HL-60/S4 treated with retinoic acid at 250 ng/mL for 4 days and 3 days (cell line): Measurements from ENCODE around the gene HAUS8.

Source experiments
- in situ Hi-C: fragments of 300-500 bp; cut with MboI; formaldehyde crosslinking; loops from 2 replicates; pipeline ENCODE4 v1.7.0; 2022; ENCODE audit warnings: low sequenced_read_pairs

The HAUS8 gene

DNA sequence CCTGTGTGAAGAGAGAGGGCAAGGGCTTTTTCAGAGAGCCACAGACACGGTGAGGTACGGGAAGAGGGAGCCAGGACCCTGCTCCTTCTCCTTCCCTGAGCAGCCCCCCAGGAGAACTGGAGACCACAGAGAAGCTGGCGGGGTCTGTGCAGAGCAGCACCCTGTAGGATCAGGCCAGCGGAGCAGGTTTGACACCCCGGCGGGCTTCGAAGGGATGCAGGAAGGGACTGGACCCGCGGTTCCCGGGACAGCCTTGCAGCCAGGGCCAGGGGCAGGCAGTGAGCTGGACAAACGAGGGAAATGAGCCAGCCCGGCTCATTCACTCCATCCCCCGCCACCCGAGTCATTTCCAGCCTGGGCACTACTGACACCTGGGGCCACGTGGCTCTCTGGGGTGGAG, 70.9 kb downstream of the HAUS8 start:
- in situ Hi-C loops: no loop called here

DNA sequence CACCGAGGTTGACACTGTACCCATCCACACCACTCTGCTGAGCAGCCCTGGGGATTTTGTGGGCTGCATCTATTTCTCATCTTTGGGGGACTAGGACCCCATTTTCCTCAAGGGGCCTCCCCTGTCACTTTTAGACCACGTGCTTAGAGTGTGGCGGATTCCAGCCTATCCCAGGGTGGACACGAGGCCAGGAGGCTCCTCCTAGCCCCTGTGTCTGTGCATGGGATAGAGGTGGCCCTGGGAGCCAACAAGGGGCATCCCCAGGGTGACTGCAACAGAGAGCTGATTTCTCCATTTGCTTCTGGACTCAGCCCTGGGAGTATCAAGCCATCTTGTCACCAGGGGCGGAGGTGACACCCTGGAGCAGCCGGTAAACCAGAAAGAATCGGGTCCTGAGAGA, 72.8 kb downstream of the HAUS8 start:
- in situ Hi-C loops: no loop called here

DNA sequence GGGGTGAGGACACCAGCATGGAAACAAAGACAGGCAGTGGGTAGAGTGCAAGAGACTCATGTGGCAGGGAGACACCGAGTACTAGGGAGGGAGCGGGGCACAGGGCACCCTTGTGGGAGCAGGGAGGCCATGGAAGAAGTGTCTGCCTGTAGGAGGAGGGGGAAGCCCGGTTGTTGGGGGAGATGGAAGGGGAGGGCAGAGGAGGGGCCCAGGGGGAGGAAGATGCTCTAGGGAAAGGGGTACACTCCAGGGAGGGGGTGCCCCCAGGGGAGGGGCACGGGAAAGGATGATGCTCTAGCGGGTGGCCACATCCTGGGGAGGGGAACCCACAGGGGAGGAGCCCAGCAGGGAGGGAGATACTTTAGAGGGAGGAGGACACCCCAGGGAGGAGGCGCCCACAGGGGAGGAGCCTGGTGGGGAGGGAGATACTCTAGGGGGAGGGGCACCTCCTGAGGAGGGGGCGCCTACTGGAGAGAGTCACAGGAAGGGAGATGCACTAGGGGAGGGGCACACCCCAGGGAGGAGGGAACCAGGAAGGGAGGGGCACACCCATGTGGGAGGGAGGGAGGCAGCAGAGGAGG, 73.6 kb downstream of the HAUS8 start:
- in situ Hi-C loops: no loop called here
